Measurements from ENCODE around the gene ST6GALNAC6.

ST6GALNAC6 gene

GRCh38 chr9:127920794-127921193 lies 21.4 kb upstream of the ST6GALNAC6 start:
- TF ChIP-seq MAX (IDR thresholded peaks at IDR 0.05; ENCODE audit: low read depth, low read length) (no peak), MYC (IDR thresholded peaks at IDR 0.05; ENCODE audit: low read depth, low read length) (no peak), POLR2A (IDR thresholded peaks at IDR 0.05; ENCODE audit: extremely low read depth, insufficient read length) (no peak), CTCF (IDR thresholded peaks at IDR 0.05; ENCODE audit: low read depth, low read length) (no peak)
- no peak for DNase-seq (ENCODE audit: low read depth)
- H3K4me3 ChIP-seq (ENCODE audit: low read depth, low read length): no peak overlapping the region

GRCh38 chr9:127919253-127919815 lies 19.9 kb upstream of the ST6GALNAC6 start:
- peak; percentile 51 for TF ChIP-seq MAX (IDR thresholded peaks at IDR 0.05; ENCODE audit: low read depth, low read length)
- TF ChIP-seq POLR2A (IDR thresholded peaks at IDR 0.05; ENCODE audit: extremely low read depth, insufficient read length): no peak
- peak; percentile 70 for DNase-seq (ENCODE audit: low read depth)

GRCh38 chr9:127918183-127919107 lies 19.0 kb upstream of the ST6GALNAC6 start:
- no peak overlapping the region for H3K4me3 ChIP-seq (ENCODE audit: low read depth, low read length)
- TF ChIP-seq CTCF (IDR thresholded peaks at IDR 0.05; ENCODE audit: low read depth, low read length) (peak; percentile 34), MAX (IDR thresholded peaks at IDR 0.05; ENCODE audit: low read depth, low read length) (no peak)
- DNase-seq (ENCODE audit: low read depth): peak; percentile 53

More at GRCh38 chr9:127919253-127919815, 19.9 kb upstream of the ST6GALNAC6 start:
- no peak overlapping the region for H3K4me3 ChIP-seq (ENCODE audit: low read depth, low read length)

- TF ChIP-seq POLR2A (IDR thresholded peaks at IDR 0.05; ENCODE audit: extremely low read depth, insufficient read length): no peak
- no peak for TF ChIP-seq MAX (IDR thresholded peaks at IDR 0.05; ENCODE audit: low read depth, low read length)
- no peak for TF ChIP-seq CTCF (IDR thresholded peaks at IDR 0.05; ENCODE audit: low read depth, low read length)
- no peak for TF ChIP-seq MYC (IDR thresholded peaks at IDR 0.05; ENCODE audit: low read depth, low read length)
- peak overlapping the region; percentile 16 for H3K4me3 ChIP-seq (ENCODE audit: low read depth, low read length)
- peak; percentile 75 for DNase-seq (ENCODE audit: low read depth)
Measured at GRCh38 chr9:127917603-127918002, 18.2 kb upstream of the ST6GALNAC6 start.

GRCh38 chr9:127916720-127917581 lies 17.5 kb upstream of the ST6GALNAC6 start, which contains the start of gene ST6GALNAC4:
TSS of gene ST6GALNAC4 (minus strand) at chr9:127917041. CDS start at chr9:127916419, 622 bp downstream.
- peak within 1 kb of the TSS; percentile 16 for H3K4me3 ChIP-seq (ENCODE audit: low read depth, low read length)
- TF ChIP-seq MYC (IDR thresholded peaks at IDR 0.05; ENCODE audit: low read depth, low read length) (no peak), POLR2A (IDR thresholded peaks at IDR 0.05; ENCODE audit: extremely low read depth, insufficient read length) (peak; percentile 33), MAX (IDR thresholded peaks at IDR 0.05; ENCODE audit: low read depth, low read length) (no peak), CTCF (IDR thresholded peaks at IDR 0.05; ENCODE audit: low read depth, low read length) (no peak)
- DNase-seq (ENCODE audit: low read depth): peak; percentile 88
